GM12878 (cell line): Measurements from ENCODE around the gene ZNF732. TPM values are rescaled to one million over a fixed set of nuclear protein-coding genes. Genes with fewer than 3 reads are reported as not detected.

ENCODE experiments used
- ATAC-seq: fragments of 200-7000 bp; cut with Tn5 transposase; 3 replicates; pipeline ENCODE4 v1.9.1; 2020; ENCODE audit warnings: mild to moderate bottlenecking, moderate library complexity
- BruUV-seq: library from RNA; stranded (reverse); fragments of 400-500 nt; replicated peaks from 2 replicates; lab custom pipeline; 2021; lab: Mats Ljungman, UMichigan
- CTCF ChIA-PET: fragments of 300-600 bp; sonication (Branson Sonifier 250); formaldehyde crosslinking; extraction: SDS; loops from one replicate; lab custom pipeline; 2021; ENCODE audit warnings: inconsistent platforms; lab: Yijun Ruan, JAX
- POLR2A ChIA-PET: fragments of 350-600 bp; formaldehyde crosslinking; extraction: SDS; loops from one replicate; lab custom pipeline; 2021; ENCODE audit warnings: inconsistent platforms; lab: Charles Lee
- RAD21 ChIA-PET: fragments of 300-600 bp; sonication (Branson Sonifier 250); formaldehyde crosslinking; loops from one replicate; lab custom pipeline; 2023; ENCODE audit warnings: antibody characterized with exemption; ENCODE audit not compliant: unreplicated experiment; lab: Charles Lee
- SMC1A ChIA-PET: fragments of 300-600 bp; sonication (Branson Sonifier 250); formaldehyde crosslinking; loops from one replicate; lab custom pipeline; 2023; ENCODE audit not compliant: unreplicated experiment, uncharacterized antibody; lab: Charles Lee
- DNase-seq: peaks from one replicate; pipeline ENCODE4 v3.0.0-alpha.2; 2011; ENCODE audit warnings: low read depth, low spot score
- FAIRE-seq: peaks from 3 replicates; lab custom pipeline; 2011; peaks lifted over from hg19 to GRCh38; lab: Jason Lieb, UNC
- H2AFZ ChIP-seq: 2 replicates; pipeline ENCODE4 v1.6.0; 2011; ENCODE audit warnings: low read depth, low read length, control low read depth; ENCODE audit not compliant: control insufficient read depth
- H3K27ac ChIP-seq: 2 replicates; pipeline ENCODE4 v1.5.1; 2011; ENCODE audit warnings: control low read depth; ENCODE audit not compliant: control insufficient read depth, insufficient read depth
- H3K27me3 ChIP-seq, 2 experiments: replicated peaks in 1 of 2; 2 replicates each; pipeline versions ENCODE4 v1.6.0 to v1.6.1; 2011; ENCODE audit warnings: low read length in 1 of 2; ENCODE audit not compliant: control insufficient read depth in 2 of 2, insufficient read depth in 2 of 2
- H3K36me3 ChIP-seq, 2 experiments: 2 replicates each; pipeline ENCODE4 v1.5.1; 2011; ENCODE audit warnings: low read length in 1 of 2; ENCODE audit not compliant: control insufficient read depth in 2 of 2, insufficient read depth in 2 of 2
- H3K4me1 ChIP-seq: 2 replicates; pipeline ENCODE4 v1.6.1; 2011; ENCODE audit warnings: mild to moderate bottlenecking, low read length, moderate library complexity, mixed read lengths; ENCODE audit not compliant: control insufficient read depth, insufficient read depth
- H3K4me2 ChIP-seq: 2 replicates; pipeline ENCODE4 v1.6.0; 2011; ENCODE audit warnings: control low read depth; ENCODE audit not compliant: control insufficient read depth, insufficient read depth
- H3K4me3 ChIP-seq: fragments of 200-600 bp; sonication (generic); 2 replicates; pipeline ENCODE4 v1.5.1; 2016
- H3K79me2 ChIP-seq: 2 replicates; pipeline ENCODE4 v1.6.0; 2011; ENCODE audit warnings: low read length; ENCODE audit not compliant: control insufficient read depth, insufficient read depth
- H3K9ac ChIP-seq: 2 replicates; pipeline ENCODE4 v1.8.0; 2011; ENCODE audit warnings: low read length, control low read depth, mixed read lengths; ENCODE audit not compliant: control insufficient read depth, insufficient read depth
- H3K9me3 ChIP-seq: replicated peaks from 3 replicates; pipeline ENCODE4 v1.5.1; 2011; ENCODE audit warnings: mild to moderate bottlenecking, low read length; ENCODE audit not compliant: control insufficient read depth, insufficient read depth
- H4K20me1 ChIP-seq: 2 replicates; pipeline ENCODE4 v1.6.0; 2011; ENCODE audit not compliant: control insufficient read depth, insufficient read depth
- CBFB ChIP-seq: IDR thresholded peaks from 2 replicates; pipeline ENCODE4 v1.6.1; 2016; ENCODE audit warnings: antibody characterized with exemption, low read depth
- CTCF ChIP-seq, 3 experiments: IDR thresholded peaks in 2 of 3; conservative IDR thresholded peaks in 1 of 3; 2 replicates each; pipeline ENCODE4 v1.5.1; 2011; ENCODE audit warnings: low read depth in 3 of 3, low read length in 3 of 3, mild to moderate bottlenecking in 3 of 3, control low read depth in 2 of 3, moderate library complexity in 2 of 3, inconsistent platforms in 1 of 3, mixed read lengths in 1 of 3; ENCODE audit not compliant: control insufficient read depth in 2 of 3, insufficient read depth in 1 of 3; ENCODE audit errors: extremely low read depth in 1 of 3
- FOS ChIP-seq: IDR thresholded peaks from 3 replicates; pipeline ENCODE4 v1.6.1; 2011; ENCODE audit warnings: borderline replicate concordance; ENCODE audit not compliant: insufficient read length; ENCODE audit errors: extremely low read depth
- HCFC1 ChIP-seq: fragments of 150-350 bp; IDR thresholded peaks from 2 replicates; pipeline ENCODE4 v1.6.1; 2014; ENCODE audit warnings: low read length
- MAX ChIP-seq: IDR thresholded peaks from 2 replicates; pipeline ENCODE4 v1.6.1; 2012; ENCODE audit warnings: low read depth, low read length, improper control_type of control experiment
- MEF2A ChIP-seq: IDR thresholded peaks from 2 replicates; pipeline ENCODE4 v1.6.1; 2011; ENCODE audit warnings: low read depth, mild to moderate bottlenecking, low read length, moderate library complexity; ENCODE audit not compliant: insufficient read depth
- MLLT1 ChIP-seq: fragments of 450-650 bp; IDR thresholded peaks from 2 replicates; pipeline ENCODE4 v1.6.1; 2016; ENCODE audit warnings: mild to moderate bottlenecking
- NFYB ChIP-seq: IDR thresholded peaks from 2 replicates; pipeline ENCODE4 v1.6.1; 2011; ENCODE audit warnings: low read depth, mild to moderate bottlenecking, low read length, improper control_type of control experiment, moderate library complexity; ENCODE audit not compliant: insufficient read depth
- RB1 ChIP-seq: fragments of 450-650 bp; formaldehyde crosslinking; IDR thresholded peaks from 2 replicates; pipeline ENCODE4 v1.6.1; 2017; ENCODE audit warnings: mild to moderate bottlenecking, borderline replicate concordance
- RBBP5 ChIP-seq: fragments of 200-600 bp; sonication (generic); conservative IDR thresholded peaks from 2 replicates; pipeline ENCODE4 v1.6.1; 2016
- SMAD5 ChIP-seq: IDR thresholded peaks from 2 replicates; pipeline ENCODE4 v1.6.1; 2016; ENCODE audit warnings: antibody characterized with exemption, low read depth
- SMC3 ChIP-seq: IDR thresholded peaks from 2 replicates; pipeline ENCODE4 v1.6.1; 2011; ENCODE audit warnings: low read length, improper control_type of control experiment, borderline replicate concordance
- SREBF1 ChIP-seq: IDR thresholded peaks from 2 replicates; pipeline ENCODE4 v1.6.1; 2012; ENCODE audit warnings: mild to moderate bottlenecking, low read length
- TAF1 ChIP-seq: IDR thresholded peaks from 2 replicates; pipeline ENCODE4 v1.6.1; 2011; ENCODE audit warnings: mild to moderate bottlenecking, low read depth, low read length, borderline replicate concordance
- TCF12 ChIP-seq: IDR thresholded peaks from 2 replicates; pipeline ENCODE4 v1.6.1; 2011; ENCODE audit warnings: low read depth, mild to moderate bottlenecking, low read length
- USF2 ChIP-seq: IDR thresholded peaks from 2 replicates; pipeline ENCODE4 v1.6.1; 2011; ENCODE audit warnings: low read depth, low read length, improper control_type of control experiment, borderline replicate concordance
- ZNF384 ChIP-seq: IDR thresholded peaks from 2 replicates; pipeline ENCODE4 v1.6.1; 2012; ENCODE audit warnings: low read depth, mild to moderate bottlenecking, low read length, improper control_type of control experiment, borderline replicate concordance
- WGBS: methylation state at CpG from one replicate; pipeline ENCODE4 v1.1.6; 2016; ENCODE audit warnings: low lambda C conversion rate; ENCODE audit not compliant: insufficient replicate concordance, insufficient coverage; ENCODE audit errors: missing lambda C conversion rate; 5-methylcytosine and 5-hydroxymethylcytosine counted together
- in situ Hi-C: fragments of 300-500 bp; cut with MboI; formaldehyde crosslinking; loops from 9 replicates; pipeline ENCODE4 v1.14.3; 2018; ENCODE audit warnings: mixed read lengths
- intact Hi-C: fragments of 100-400 bp; cut with micrococcal nuclease; formaldehyde crosslinking; loops from one replicate; pipeline ENCODE4 v1.14.2; 2022; ENCODE audit not compliant: unreplicated experiment
- polyA plus RNA-seq, 11 experiments: library from polyadenylated mRNA; depleted of rRNA in 4 of 11; unstranded in 6 of 11; stranded (reverse) in 5 of 11; fragments of >200 nt; fragmentation: Nextera tagmentation in 4 of 11; fragmentation: Illumina TruSeq in 1 of 11; extraction: Ambion mirVana in 4 of 11; extraction: Trizol in 1 of 11; gene quantifications; 1 replicate in 1 of 11; 2 replicates in 10 of 11; pipeline versions ENCODE4 v1.2.1 to v1.2.3, GENCODE V29; 2011 to 2016; ENCODE audit warnings: inconsistent platforms in 2 of 11, missing spikeins in 2 of 11, low read depth in 1 of 11
- total RNA-seq, 4 experiments: library from RNA; depleted of rRNA in 3 of 4; stranded (reverse); fragments of >200 nt in 3 of 4; fragmentation: Illumina TruSeq in 1 of 4; extraction: Trizol in 1 of 4; gene quantifications; 2 replicates each; pipeline versions ENCODE4 v1.2.1 to v1.2.3, GENCODE V29; 2013 to 2021

ZNF732 gene
- total and polyA plus RNA-seq, 10 of the 15 experiments (the other 5 are each of a cell fraction or from before 2014, with no cell fraction given) = not detected

- ATAC-seq (no peak), DNase-seq (no peak), FAIRE-seq (no peak)
- SMC1A ChIA-PET = interaction anchor here (1.1 kb wide), 1 partner anchor 17 kb away, joined by 4 read pairs; no protein-coding TSS in a partner anchor
- Histone ChIP-seq H3K27me3 (no peaks in the 10 kb centered on the region), H3K4me1 (no peaks in the 10 kb centered on the region), H3K9ac (no peak overlapping the region), H3K9me3 (no peaks in the 10 kb centered on the region; the same call in none of the 3 replicates), H2AFZ (no peak overlapping the region), H3K36me3 (no peaks in the 10 kb centered on the region), H3K27ac (no peak overlapping the region), H4K20me1 (no peaks in the 10 kb centered on the region), H3K79me2 (no peaks in the 10 kb centered on the region), H3K4me2 (no peak overlapping the region), H3K4me3 (no peak overlapping the region)
- POLR2A ChIA-PET = no interaction called here
- BruUV-seq = no TSS peak
- 35% methylated on average over 5 of the region's 5 CpGs for WGBS
- CTCF ChIA-PET = no interaction called here
- RAD21 ChIA-PET = no interaction called here
- intact Hi-C loops = no loop called here
- TF ChIP-seq HCFC1 (no peak), TCF12 (no peak), CTCF (IDR thresholded peaks at IDR 0.05 in 2 of 3, conservative IDR thresholded peaks at IDR 0.05 in 1 of 3; ENCODE audit: control insufficient read depth in 2 of 3, extremely low read depth in 1 of 3, insufficient read depth in 1 of 3, low read depth in 3 of 3, low read length in 3 of 3) (no peak), MLLT1 (no peak), FOS (no peak), NFYB (no peak), CBFB (no peak), MEF2A (no peak), USF2 (no peak), ZNF384 (no peak), SREBF1 (no peak), TAF1 (no peak), SMAD5 (no peak), MAX (no peak), SMC3 (no peak), RBBP5 (no peak), RB1 (no peak)
- in situ Hi-C loops = no loop called here
Observed at GRCh38 chr4:273309-274017, 31.8 kb downstream of the ZNF732 start.
